NCI-H2171 (cell line): ENCODE results near the gene TRUB2.

Experiments
- DNase-seq: peaks from one replicate; lab custom pipeline; 2025; lab: John Stamatoyannopoulos, UW

TRUB2 gene

GRCh38 chr9:128322404-128323211 is at the start of gene TRUB2, which contains the start of gene COQ4:
TRUB2 (minus strand) TSS chr9:128322447; CDS start chr9:128322408, 39 bp downstream.
COQ4 (plus strand) TSS chr9:128322839; CDS start chr9:128322859, 20 bp downstream.
- peak; percentile 99 for DNase-seq

- no peak for DNase-seq
Measured at GRCh38 chr9:128371630-128372117, 49.4 kb upstream of the TRUB2 start.

DNA sequence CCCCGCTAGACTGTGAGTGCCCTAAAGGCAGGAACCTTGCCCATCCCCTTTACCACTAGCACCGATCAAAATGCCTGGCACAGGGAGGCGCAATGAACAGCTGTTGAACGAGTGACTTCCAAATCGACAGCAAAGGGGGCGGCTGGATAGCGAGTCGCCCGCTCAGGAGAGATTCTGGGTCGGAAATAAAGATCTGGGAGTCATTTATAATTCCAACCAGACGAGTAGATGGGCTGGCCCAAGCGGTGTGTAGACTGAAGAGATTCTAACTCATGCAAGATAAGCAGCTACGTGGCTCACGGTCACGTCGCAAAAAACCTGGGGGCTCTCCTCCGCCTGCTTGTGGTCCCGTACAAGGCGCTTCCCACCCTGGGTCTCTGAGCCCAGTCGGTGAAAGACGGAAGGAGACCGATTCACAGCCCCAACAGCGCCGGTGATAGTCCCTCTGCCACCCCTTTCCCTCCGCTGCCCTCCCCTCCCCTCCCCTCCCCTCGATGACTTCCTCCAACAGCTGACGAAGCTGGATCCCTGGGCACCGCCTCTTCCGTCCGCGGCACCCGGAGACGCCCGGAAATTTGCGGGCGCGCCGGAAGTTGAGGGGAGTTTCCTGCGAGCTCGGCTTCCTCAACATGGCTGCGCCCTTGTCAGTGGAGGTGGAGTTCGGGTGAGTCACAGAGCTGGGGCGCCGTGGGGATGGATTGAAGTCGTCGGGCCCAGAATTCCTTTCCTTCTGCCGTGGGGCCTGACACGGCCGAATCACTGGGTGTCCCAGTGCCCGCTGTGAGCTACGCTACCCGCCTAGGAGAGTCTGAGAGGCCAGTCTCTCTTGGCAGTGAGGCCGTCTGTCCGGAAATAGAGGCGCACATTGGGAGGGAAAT is 48.7 kb upstream of the TRUB2 start, which contains the start of gene URM1:
Gene URM1 (plus strand): TSS at position 623 of the 878 bp plus-strand sequence. CDS start 7 bp downstream, at position 630.
- peak; percentile 97 for DNase-seq

DNA sequence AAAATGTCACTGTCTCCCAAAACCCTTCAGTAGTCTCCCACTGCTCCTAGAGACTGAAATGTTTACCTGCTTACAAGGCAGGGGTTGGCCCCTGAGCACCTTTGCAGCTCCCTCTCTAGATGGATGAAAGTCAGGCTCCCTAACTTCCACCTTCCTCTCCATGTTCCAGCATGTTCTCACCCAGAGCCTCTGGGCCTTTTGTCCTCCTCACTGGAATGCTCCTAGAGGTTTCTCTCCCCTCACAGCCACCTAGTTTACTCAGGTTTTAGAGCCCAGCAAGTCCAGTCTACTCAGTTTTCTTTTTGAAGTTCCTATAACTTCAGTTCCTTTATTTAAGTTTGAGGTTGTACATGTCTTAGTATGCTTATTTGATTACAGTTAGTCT is 48.1 kb upstream of the TRUB2 start:
- no peak for DNase-seq

- DNase-seq, result no peak
Measured at GRCh38 chr9:128369024-128369706, 46.9 kb upstream of the TRUB2 start.

DNA sequence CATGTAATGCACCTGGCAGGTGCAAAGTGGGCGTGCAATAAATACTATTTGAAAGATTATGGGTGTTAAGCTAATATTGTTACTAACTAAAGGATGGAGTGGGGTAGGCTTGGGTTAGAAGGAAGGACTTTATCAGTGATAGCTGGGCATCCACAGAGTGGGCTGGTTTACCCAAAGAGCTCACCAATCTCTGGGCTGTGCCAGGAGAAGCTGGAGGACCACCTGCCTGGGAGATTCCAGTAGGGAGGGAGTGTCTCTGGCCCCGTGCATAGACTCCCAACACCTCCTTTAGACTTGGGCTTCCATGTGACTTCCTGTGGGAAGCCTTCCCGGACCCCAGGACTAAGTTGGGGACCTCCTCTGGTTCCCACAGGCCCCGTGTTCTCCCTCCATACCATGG is 43.3 kb upstream of the TRUB2 start:
- no peak for DNase-seq

GRCh38 chr9:128362774-128363173 is 40.5 kb upstream of the TRUB2 start:
- DNase-seq, result no peak

GRCh38 chr9:128361986-128362646 is 39.9 kb upstream of the TRUB2 start:
- DNase-seq, result peak; percentile 89

DNA sequence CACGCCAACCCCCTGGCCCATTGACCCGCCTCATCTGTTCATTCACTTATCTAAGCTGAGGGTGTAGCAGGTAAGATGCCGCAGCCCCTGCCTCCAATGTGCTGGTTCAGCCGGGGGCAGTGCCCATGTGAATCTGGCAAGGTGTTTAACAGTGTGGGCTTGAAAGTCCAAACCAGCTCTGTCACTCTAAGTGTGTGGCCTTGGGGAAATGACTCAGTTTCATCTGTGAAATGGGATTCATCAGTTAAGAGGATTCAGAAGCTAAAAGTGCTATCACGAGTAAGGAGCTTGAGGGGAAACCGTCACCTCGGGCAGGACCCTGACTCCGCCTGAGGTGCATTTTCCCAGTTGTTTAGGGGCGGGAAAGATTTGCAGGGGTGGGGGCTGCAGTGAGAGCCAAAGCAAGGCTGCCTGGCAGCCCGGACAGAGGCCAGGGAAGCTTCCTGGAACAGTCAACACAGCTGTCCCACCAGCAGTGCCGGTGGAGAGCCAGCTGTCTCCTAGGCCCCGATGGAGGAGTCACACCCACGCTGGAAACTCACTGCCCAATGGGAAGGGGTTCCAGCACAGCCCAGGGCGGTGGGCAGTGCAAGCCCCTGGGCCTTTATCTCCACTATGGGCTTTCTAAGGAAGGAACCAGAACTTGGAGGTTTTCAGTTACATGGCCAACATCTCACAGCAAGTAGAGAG is 39.2 kb upstream of the TRUB2 start:
- DNase-seq, result peak; percentile 39

DNA sequence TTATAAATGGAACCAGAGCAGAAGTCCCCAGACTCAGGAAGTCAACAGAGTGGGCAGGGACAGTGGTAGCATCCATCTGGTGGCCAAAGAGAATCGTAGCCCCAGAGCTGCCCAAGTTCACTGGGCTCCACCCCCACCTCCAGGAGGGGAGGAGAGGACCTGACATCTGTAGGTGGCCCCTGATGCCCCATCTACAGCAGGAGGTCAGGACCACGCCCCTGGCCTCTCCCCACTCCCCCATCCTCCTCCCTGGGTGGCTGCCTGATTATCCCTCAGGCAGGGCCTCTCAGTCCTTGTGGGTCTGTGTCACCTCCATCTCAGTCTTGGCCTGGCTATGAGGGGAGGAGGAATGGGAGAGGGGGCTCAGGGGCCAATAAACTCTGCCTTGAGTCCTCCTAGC is 38.6 kb upstream of the TRUB2 start:
- DNase-seq, result no peak

- no peak for DNase-seq
Measured at GRCh38 chr9:128358861-128359260, 36.6 kb upstream of the TRUB2 start.

- no peak for DNase-seq
Measured at GRCh38 chr9:128358090-128358489, 35.8 kb upstream of the TRUB2 start.

- no peak for DNase-seq
Measured at GRCh38 chr9:128355451-128355850, 33.2 kb upstream of the TRUB2 start.

GRCh38 chr9:128349772-128350171 is 27.5 kb upstream of the TRUB2 start:
- no peak for DNase-seq

DNA sequence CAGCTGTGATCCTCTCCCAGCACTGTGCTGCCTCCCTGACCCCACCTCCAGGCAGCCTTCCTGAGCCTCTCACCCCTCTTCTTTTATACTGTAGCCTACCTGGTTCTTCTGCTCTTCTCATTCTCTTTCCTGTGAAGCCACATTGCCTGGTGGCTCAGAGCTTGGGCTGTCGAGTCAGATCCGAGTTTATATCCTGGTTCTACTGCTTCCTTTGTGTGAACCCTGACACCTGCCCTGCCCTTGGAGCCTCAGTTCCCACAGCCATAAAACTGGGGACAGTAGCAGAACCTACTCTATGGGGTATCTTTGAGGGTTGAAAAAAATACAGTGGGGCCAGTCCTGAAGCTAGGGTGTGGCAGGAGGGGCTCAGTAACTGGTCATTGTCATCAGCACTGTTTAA is 26.9 kb upstream of the TRUB2 start:
- no peak for DNase-seq

GRCh38 chr9:128344931-128345605 is 22.8 kb upstream of the TRUB2 start:
- DNase-seq, result no peak

DNA sequence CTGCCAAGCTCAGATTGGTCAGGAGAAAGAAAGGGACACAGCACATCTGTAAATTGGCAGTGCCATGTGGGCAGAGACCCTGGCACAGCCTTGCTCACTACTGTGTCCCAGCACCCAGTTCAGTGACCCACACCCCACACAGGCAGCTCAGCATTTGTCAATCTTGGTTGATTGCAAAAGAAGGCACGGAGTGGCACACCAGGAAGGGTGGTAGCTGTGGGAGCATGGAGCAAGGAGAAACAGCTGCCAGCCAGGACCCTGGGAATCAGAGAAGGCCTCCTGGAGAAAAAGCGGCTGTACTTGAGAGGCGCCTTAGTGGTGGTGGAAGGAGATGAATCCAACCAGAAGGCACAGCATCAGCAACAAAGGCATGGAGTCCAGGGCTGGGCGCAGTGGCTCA is 21.6 kb upstream of the TRUB2 start:
- DNase-seq, result no peak

DNA sequence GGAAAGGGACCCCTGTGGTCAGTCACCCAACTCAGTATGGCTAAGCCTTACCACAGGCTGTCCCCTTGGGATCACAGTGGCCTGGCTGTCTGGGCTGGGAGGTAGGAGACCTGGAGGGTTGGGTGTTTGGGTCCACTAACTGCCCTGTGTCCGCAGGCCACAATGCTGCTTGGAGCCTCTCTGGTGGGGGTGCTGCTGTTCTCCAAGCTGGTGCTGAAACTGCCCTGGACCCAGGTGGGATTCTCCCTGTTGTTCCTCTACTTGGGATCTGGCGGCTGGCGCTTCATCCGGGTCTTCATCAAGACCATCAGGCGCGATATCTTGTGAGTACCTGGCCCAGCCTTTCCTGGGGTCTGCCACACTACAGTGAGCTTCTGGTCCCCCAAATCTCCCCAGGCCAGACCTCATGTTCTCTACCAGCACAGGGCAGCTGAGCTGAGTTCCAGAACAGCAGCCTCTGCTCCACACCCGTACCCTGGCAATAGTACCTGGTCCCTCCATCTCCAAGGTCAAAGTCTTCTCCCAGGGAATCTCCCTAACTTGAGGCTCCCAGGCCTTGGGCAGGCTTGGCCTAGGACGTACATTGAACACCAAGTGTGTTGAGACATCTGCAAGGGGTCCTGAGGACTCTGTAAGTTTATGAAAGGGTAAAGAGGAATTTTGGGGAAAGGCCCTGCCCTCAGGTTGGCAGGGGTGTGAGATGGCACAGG is 20.9 kb upstream of the TRUB2 start:
- no peak for DNase-seq

- DNase-seq, result peak; percentile 64
Measured at GRCh38 chr9:128341435-128341849, 19.2 kb upstream of the TRUB2 start.
